ENCODE results near the gene HES3. TPM values are rescaled to one million over a fixed set of nuclear protein-coding genes. Genes with fewer than 3 reads are reported as not detected.

HES3 gene
- total and polyA plus RNA-seq, 9 donors, result not detected

- TF ChIP-seq POLR2A (IDR thresholded peaks at IDR 0.05) (peak; percentile 1), EP300 (IDR thresholded peaks at IDR 0.05) (no peak)
- Histone ChIP-seq H3K36me3 (no peaks in the 10 kb centered on the region), H3K27me3 (no peaks in the 10 kb centered on the region), H3K9me3 (no peaks in the 10 kb centered on the region), H3K27ac (peak overlapping the region; percentile 40 to 90), H3K4me1 (ENCODE audit: insufficient read depth) (peaks cover 6% of the 10 kb centered on the region), H3K4me3 (no peak overlapping the region)
- WGBS, 3 donors, result 85 to 87% (median 87%) methylated on average over 19 to 20 of the region's 20 CpGs
- intact Hi-C loops (cut with DNase I), result no loop called here
- peak in 1 of 5 donors; percentile 56 for DNase-seq
Observed at GRCh38 chr1:6276811-6277555, 33.0 kb downstream of the HES3 start.

GRCh38 chr1:6278263-6278662 is 34.3 kb downstream of the HES3 start:
- TF ChIP-seq CTCF (IDR thresholded peaks at IDR 0.05), result no peak
- TF ChIP-seq EP300 (IDR thresholded peaks at IDR 0.05), result no peak
- no peak for TF ChIP-seq POLR2A (IDR thresholded peaks at IDR 0.05)
- peaks cover 6% of the 10 kb centered on the region for H3K4me1 ChIP-seq (ENCODE audit: insufficient read depth)
- H3K36me3 ChIP-seq, result no peaks in the 10 kb centered on the region
- H3K4me3 ChIP-seq, result no peak overlapping the region
- 77 to 85% (median 85%) methylated on average over 9 of the region's 9 CpGs for WGBS, 3 donors
- intact Hi-C loops (cut with DNase I), result no loop called here
- peak in 1 of 5 donors; percentile 32 for DNase-seq
- no peak overlapping the region for H3K27ac ChIP-seq
- no peaks in the 10 kb centered on the region for H3K9me3 ChIP-seq
- no peaks in the 10 kb centered on the region for H3K27me3 ChIP-seq

GRCh38 chr1:6279066-6279465 is 35.1 kb downstream of the HES3 start:
- H3K27ac ChIP-seq, result no peak overlapping the region
- H3K9me3 ChIP-seq, result no peaks in the 10 kb centered on the region
- WGBS, 3 donors, result 84 to 89% (median 88%) methylated on average over 10 of the region's 10 CpGs

GRCh38 chr1:6279613-6280383 is 35.8 kb downstream of the HES3 start:
- Histone ChIP-seq H3K4me3 (no peak overlapping the region), H3K4me1 (ENCODE audit: insufficient read depth) (peaks cover 6% of the 10 kb centered on the region), H3K27me3 (no peaks in the 10 kb centered on the region), H3K27ac (no peak overlapping the region), H3K9me3 (no peaks in the 10 kb centered on the region), H3K36me3 (no peaks in the 10 kb centered on the region)
- intact Hi-C loops (cut with DNase I), result no loop called here
- DNase-seq, result peak in 2 of 5 donors; percentile 23 to 29
- 89 to 93% (median 91%) methylated on average over 31 of the region's 31 CpGs for WGBS, 3 donors
- TF ChIP-seq EP300 (IDR thresholded peaks at IDR 0.05) (no peak), CTCF (IDR thresholded peaks at IDR 0.05) (no peak), POLR2A (IDR thresholded peaks at IDR 0.05) (no peak)

More at GRCh38 chr1:6279066-6279465, 35.1 kb downstream of the HES3 start:
- intact Hi-C loops (cut with DNase I), result no loop called here
- no peak overlapping the region for H3K4me3 ChIP-seq
- no peak for TF ChIP-seq EP300 (IDR thresholded peaks at IDR 0.05)
- no peak for TF ChIP-seq CTCF (IDR thresholded peaks at IDR 0.05)
- no peak for TF ChIP-seq POLR2A (IDR thresholded peaks at IDR 0.05)
- H3K4me1 ChIP-seq (ENCODE audit: insufficient read depth), result peaks cover 6% of the 10 kb centered on the region
- DNase-seq, result peak in 1 of 5 donors; percentile 26
- no peaks in the 10 kb centered on the region for H3K36me3 ChIP-seq
- no peaks in the 10 kb centered on the region for H3K27me3 ChIP-seq

Data from ovary (tissue), 9 donors.